HTERT RPE-1 (cell line): ENCODE measurements around the gene TP53AIP1.

Experiments
- in situ Hi-C: fragments of 300-500 bp; cut with MboI; formaldehyde crosslinking; loops from 4 replicates; pipeline ENCODE4 v1.14.3; 2020; ENCODE audit warnings: low sequenced_read_pairs

TP53AIP1 gene

GRCh38 chr11:128906185-128907050 lies 36.3 kb downstream of the TP53AIP1 start:
- in situ Hi-C loops: no loop called here

DNA sequence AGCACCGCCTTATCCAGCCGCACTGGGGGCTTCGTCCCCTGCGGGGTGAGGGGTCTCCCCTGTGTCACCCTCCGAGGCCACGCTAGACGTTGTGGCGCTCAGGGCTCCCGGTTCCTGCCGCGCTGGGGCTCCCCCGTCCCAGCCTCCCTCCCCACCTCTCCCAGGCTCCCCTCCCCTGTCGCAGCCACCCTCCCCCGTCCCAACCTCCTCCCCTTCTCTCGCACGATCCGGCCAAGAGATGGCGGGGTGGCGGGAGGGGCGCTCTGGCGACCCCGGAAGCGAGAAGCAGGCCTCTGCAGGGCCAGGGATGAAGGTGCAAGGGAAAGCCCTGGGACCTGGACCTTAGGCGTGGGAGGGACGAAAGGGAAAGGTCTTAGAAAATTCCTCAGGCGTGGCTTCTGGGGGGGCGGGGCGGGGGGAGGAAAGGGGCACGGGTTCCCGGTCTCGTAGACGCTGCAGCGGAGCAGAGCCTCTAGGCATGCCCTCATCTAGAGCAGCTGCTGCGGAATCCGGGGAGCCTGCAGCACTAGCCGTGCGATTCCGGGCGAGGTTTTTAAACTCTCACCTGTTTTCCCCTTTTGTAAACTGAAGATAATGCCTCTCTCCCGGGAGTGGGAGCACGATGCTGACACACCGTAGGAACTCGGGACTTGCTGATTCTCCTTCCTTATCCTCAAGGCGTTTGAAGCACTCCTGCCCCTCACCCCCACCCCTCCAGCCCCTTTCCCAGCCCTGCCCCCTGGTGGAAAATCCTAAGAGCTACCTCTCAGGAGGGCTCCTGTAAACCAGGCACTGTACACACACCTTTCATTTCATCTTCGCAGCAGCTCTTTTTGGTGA lies 37.1 kb downstream of the TP53AIP1 start:
- in situ Hi-C loops: no loop called here

DNA sequence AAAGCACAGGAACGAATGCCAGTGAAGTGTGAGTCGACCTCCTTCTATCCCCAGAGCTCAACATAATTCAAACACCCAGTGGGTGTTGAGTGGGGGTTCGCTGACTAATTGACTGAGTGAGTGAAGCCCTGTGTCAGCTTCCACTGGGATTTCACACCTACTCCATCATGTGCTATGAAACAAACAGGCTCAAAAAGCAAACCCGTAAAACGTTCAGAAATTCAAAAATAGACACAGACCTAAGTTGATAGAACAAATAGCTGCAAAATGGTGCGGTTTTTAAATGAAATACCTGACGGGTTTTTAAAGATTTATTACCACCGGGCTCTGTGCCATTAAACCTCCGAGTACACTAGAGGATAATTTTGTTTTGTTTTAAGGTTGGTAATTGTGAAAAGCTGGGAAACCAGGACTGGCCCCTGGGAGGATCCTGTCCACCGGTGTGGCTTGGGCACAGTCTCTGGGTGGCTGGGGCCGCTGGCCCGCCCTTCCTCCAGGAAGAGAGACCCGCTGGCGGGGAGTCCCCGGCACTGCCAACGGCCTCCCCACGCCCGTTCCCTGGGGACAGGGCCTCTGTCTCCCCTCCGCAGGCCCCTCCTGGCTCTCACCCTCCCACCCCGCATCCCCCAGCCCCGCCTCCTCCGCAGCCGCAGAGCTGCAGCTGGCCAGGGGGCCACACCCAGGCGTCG lies 37.9 kb downstream of the TP53AIP1 start:
- in situ Hi-C loops: no loop called here

DNA sequence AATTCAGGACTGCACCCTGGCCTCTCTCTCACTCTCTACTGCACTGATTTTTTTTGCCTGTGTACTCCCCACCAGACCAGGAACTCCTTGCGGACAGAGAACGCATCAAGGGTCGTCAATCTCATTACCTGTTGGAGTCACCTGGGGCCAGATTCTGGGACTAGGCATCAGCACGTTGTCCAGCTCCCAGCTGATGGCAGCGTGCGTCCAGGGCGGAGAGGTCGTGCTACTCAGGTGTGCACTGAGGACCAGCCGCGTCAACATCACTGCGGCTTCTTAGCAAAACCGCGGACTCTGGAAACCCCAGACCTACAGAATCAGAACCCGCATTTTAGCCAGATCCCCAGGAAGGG lies 38.4 kb downstream of the TP53AIP1 start:
- in situ Hi-C loops: no loop called here

GRCh38 chr11:128903248-128904061 lies 39.2 kb downstream of the TP53AIP1 start:
- in situ Hi-C loops: no loop called here

- in situ Hi-C loops: no loop called here
These were observed 40.1 kb downstream of the TP53AIP1 start for GRCh38 chr11:128902515-128903066.

GRCh38 chr11:128901653-128902514 lies 40.8 kb downstream of the TP53AIP1 start:
- in situ Hi-C loops: no loop called here

GRCh38 chr11:128900468-128900867 lies 42.2 kb downstream of the TP53AIP1 start:
- in situ Hi-C loops: no loop called here

- in situ Hi-C loops: no loop called here
These were observed 43.9 kb downstream of the TP53AIP1 start for GRCh38 chr11:128898580-128899344.

GRCh38 chr11:128897826-128898225 lies 44.8 kb downstream of the TP53AIP1 start:
- in situ Hi-C loops: no loop called here

GRCh38 chr11:128896356-128896755 lies 46.3 kb downstream of the TP53AIP1 start:
- in situ Hi-C loops: no loop called here

GRCh38 chr11:128895526-128895925 lies 47.1 kb downstream of the TP53AIP1 start:
- in situ Hi-C loops: no loop called here

DNA sequence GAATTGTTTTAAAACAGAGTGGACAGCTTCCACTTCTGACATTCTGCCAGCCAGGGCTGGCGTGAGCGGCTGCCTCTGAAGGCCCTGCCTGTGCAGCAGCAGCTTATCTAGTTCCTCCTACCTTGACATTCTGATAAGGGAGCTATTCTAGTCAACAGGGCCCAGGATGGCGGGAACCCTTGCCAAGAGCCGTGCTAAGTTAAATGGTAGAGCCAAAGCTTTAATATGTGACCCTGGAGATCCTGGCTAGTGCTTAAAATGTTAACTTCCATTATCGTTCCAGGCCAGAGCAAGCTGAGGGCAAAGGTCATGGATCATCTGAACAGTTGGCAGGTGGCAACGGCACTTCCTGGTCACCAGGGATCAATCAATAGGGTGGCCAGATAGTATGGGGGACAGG lies 48.0 kb downstream of the TP53AIP1 start:
- in situ Hi-C loops: no loop called here

DNA sequence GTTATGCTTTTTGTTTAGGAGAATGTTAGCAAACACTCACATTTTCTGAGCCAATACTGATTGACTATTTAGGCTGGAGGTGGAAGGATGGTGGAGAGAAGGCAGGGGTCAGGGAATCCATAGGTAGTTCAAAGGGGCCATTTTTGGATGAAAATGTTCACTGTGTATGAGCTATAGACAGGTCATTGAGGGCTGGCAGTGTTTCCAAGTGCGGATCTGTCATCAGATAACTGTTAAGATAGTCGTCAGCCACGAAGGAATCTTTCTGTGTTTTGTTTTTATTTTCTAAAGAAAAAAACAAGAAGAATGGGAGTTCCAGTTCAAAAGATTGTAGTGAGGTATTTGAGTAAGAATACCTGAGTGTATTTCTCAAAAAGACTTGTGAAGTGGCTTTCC lies 48.4 kb downstream of the TP53AIP1 start:
- in situ Hi-C loops: no loop called here

- in situ Hi-C loops: no loop called here
These were observed 48.9 kb downstream of the TP53AIP1 start for GRCh38 chr11:128893578-128894285.

GRCh38 chr11:128892866-128893565 lies 49.7 kb downstream of the TP53AIP1 start:
- in situ Hi-C loops: no loop called here

DNA sequence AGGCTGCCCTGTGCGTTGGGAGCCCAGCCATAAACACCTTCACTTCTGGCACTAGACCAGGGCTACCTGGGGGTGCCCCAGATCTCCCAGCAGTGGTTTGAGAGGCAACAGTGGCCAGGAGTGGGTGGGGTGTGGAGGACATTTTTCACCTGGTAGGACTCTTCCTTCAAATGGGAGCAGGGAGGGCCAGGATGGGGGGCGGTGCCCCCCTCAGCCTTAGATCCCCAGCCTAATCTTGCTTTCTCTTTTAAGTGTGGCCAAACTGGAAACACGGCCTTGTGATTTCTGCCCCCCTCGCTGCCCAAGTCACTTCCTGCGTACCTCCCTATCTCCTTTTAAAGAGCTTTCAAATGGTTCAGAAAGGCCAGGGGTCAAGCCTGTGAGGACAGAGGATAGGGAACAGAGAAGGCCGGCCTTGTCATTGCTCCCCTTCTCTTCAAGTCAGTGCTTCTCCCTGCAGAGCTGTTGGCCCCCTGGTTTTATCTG lies 50.7 kb downstream of the TP53AIP1 start:
- in situ Hi-C loops: no loop called here
